D721Med (cell line): Measurements from ENCODE around the gene NTF4.
"Not testable (repeated sequence)": the region's sequence is repeated elsewhere in the genome, so short reads cannot be mapped to it uniquely, and the experiment has no call there.

Experiments used
- DNase-seq: peaks from one replicate; pipeline ENCODE4 v3.0.0; 2011; ENCODE audit warnings: low spot score; ENCODE audit not compliant: insufficient read length
- FAIRE-seq: peaks from 2 replicates; lab custom pipeline; 2011; peaks lifted over from hg19 to GRCh38; lab: Jason Lieb, UNC
- TF ChIP-seq, protein P1 (sequence below): IDR thresholded peaks from 2 replicates; pipeline ENCODE4 v1.5.1; 2012; ENCODE audit warnings: mild to moderate bottlenecking, control low read depth; ENCODE audit not compliant: insufficient read depth; ENCODE audit errors: missing control alignments

The NTF4 gene

DNA sequence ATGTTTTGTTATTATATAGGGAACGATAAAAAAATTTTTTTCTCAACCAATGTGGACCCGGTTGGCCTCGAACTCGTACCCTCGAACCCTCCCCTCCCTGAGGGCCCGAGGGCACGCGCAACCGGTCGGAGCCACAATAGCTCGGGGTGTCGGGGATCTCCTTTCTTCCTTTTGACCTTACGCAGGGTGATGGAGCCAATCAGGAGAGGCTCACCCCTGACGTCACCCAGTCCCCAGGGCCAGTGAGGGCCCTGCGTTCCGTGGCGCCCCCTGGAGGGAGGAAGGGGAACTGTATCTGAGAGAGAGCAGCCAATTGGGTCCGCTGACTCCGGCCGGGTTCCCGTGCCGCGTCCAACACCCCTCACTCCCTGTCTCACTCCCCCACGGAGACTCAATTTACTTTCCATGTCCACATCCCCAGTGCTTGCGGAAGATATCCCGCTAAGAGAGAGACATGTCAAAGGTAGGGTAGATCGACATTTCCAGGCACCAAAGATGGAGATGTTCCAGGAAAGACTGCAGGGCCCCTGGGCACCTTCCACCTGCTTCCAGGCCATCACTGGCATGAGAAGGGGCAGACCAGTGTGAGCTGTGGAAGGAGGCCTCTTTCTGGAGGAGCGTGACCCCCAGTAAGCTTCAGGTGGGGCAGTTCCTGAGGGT is 32.8 kb downstream of the NTF4 start, which contains the start of gene CGB2:
Gene CGB2, plus strand, starts transcription at position 249 of the 660 bp plus-strand sequence. Its CDS starts 206 bp downstream, at position 455.
- not testable (repeated sequence) for FAIRE-seq, DNase-seq
- TF ChIP-seq, protein P1, sequence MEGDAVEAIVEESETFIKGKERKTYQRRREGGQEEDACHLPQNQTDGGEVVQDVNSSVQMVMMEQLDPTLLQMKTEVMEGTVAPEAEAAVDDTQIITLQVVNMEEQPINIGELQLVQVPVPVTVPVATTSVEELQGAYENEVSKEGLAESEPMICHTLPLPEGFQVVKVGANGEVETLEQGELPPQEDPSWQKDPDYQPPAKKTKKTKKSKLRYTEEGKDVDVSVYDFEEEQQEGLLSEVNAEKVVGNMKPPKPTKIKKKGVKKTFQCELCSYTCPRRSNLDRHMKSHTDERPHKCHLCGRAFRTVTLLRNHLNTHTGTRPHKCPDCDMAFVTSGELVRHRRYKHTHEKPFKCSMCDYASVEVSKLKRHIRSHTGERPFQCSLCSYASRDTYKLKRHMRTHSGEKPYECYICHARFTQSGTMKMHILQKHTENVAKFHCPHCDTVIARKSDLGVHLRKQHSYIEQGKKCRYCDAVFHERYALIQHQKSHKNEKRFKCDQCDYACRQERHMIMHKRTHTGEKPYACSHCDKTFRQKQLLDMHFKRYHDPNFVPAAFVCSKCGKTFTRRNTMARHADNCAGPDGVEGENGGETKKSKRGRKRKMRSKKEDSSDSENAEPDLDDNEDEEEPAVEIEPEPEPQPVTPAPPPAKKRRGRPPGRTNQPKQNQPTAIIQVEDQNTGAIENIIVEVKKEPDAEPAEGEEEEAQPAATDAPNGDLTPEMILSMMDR, result peak; percentile 5

- not testable (repeated sequence) for DNase-seq, FAIRE-seq
These were observed 34.3 kb downstream of the NTF4 start for GRCh38 chr19:49030323-49030722.

- not testable (repeated sequence) for FAIRE-seq, DNase-seq
These were observed 34.9 kb downstream of the NTF4 start for GRCh38 chr19:49029749-49030148.

- not testable (repeated sequence) for FAIRE-seq, DNase-seq
These were observed 35.9 kb downstream of the NTF4 start for GRCh38 chr19:49028686-49029085.

- not testable (repeated sequence) for FAIRE-seq, DNase-seq
These were observed 39.0 kb downstream of the NTF4 start for GRCh38 chr19:49025599-49025998.

- not testable (repeated sequence) for DNase-seq, FAIRE-seq
These were observed 39.5 kb downstream of the NTF4 start for GRCh38 chr19:49025088-49025487.

GRCh38 chr19:49024233-49024632 is 40.4 kb downstream of the NTF4 start, which contains the start of gene CGB3:
Gene CGB3 (minus strand): TSS chr19:49024333. CDS start chr19:49023971, 362 bp downstream.
- FAIRE-seq, DNase-seq: not testable (repeated sequence)

DNA sequence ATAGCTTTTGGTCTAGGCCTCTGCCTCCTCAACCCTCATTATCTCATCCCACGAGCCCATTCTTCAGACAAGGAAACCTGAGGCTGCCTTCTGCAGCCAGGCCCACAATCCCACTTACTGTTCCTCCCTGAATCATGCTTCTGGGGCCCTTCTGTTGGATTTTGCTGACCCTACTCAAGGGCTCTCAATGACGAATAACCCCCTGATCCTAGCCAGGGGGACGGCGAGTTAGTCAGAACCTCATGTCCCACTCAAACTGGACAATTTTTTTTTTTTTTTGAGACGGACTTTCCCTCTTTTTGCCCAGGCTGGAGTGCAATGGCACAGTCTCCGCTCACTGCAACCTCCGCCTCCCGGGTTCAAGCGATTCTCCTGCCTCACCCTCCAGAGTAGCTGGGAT is 42.5 kb downstream of the NTF4 start:
- FAIRE-seq (no peak), DNase-seq (no peak)
- TF ChIP-seq, protein P1, result no peak

GRCh38 chr19:49020931-49021895 is 43.4 kb downstream of the NTF4 start:
- FAIRE-seq (no peak), DNase-seq (no peak)
- TF ChIP-seq, protein P1, result no peak

DNA sequence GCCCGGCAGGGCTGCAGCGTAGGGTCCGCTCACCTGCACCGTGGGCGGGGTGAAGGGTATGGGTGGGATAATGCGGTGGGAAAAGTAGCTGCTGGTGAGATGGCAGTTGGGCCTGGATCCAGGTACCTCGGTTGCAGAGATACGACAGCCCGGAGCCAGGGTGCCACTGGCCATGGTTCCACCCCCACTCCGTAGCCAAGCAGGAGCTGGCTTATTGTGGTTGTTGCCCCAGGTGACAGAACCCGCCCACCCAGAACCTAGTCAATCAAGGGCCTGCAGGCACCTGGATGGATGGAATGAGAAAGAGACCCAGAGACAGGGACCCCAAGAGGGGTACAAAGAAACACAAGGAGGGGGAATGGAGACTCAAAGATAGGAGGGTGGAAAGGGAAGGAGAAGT is 44.3 kb downstream of the NTF4 start:
- no peak for DNase-seq
- no peak for FAIRE-seq
- TF ChIP-seq, protein P1, result no peak
